GM23338 (cell line): Measurements from ENCODE around the gene MINK1. TPM values are rescaled to one million over a fixed set of nuclear protein-coding genes. Genes with fewer than 3 reads are reported as not detected.

Experiments used
- ATAC-seq: fragments of 200-7000 bp; cut with Tn5 transposase; 3 replicates; pipeline ENCODE4 v1.9.1; 2020
- DNase-seq: peaks from one replicate; pipeline ENCODE4 v3.0.0-alpha.2; 2015; ENCODE audit warnings: low spot score
- H2AFZ ChIP-seq: fragments of 200-600 bp; sonication (generic); 2 replicates; pipeline ENCODE4 v1.8.0; 2016; ENCODE audit warnings: antibody characterized with exemption, mild to moderate bottlenecking, moderate library complexity
- H3F3A ChIP-seq: fragments of 200-600 bp; sonication (generic); replicated peaks from 2 replicates; pipeline ENCODE4 v1.8.0; 2017; ENCODE audit warnings: antibody characterized with exemption, mixed run types, low read depth
- H3K27ac ChIP-seq: fragments of 200-600 bp; sonication (generic); 2 replicates; pipeline ENCODE4 v1.6.1; 2016; ENCODE audit warnings: low read depth
- H3K27me3 ChIP-seq: fragments of 200-600 bp; sonication (generic); 2 replicates; pipeline ENCODE4 v1.8.0; 2016; ENCODE audit warnings: mild to moderate bottlenecking, mixed run types, moderate library complexity; ENCODE audit not compliant: insufficient read depth
- H3K36me3 ChIP-seq: fragments of 200-600 bp; sonication (generic); 2 replicates; pipeline ENCODE4 v1.8.0; 2016; ENCODE audit warnings: mild to moderate bottlenecking; ENCODE audit not compliant: insufficient read depth
- H3K4me1 ChIP-seq: fragments of 200-600 bp; sonication (generic); 2 replicates; pipeline ENCODE4 v1.8.0; 2016; ENCODE audit warnings: mild to moderate bottlenecking, moderate library complexity; ENCODE audit not compliant: insufficient read depth
- H3K4me2 ChIP-seq: fragments of 200-600 bp; sonication (generic); 2 replicates; pipeline ENCODE4 v1.7.1; 2017; ENCODE audit warnings: mixed run types
- H3K4me3 ChIP-seq: fragments of 200-600 bp; sonication (generic); 2 replicates; pipeline ENCODE4 v1.6.1; 2016; ENCODE audit warnings: mixed run types
- H3K79me2 ChIP-seq: fragments of 200-600 bp; sonication (generic); replicated peaks from 2 replicates; pipeline ENCODE4 v1.8.0; 2017; ENCODE audit warnings: mild to moderate bottlenecking; ENCODE audit not compliant: insufficient read depth
- H3K9me2 ChIP-seq: fragments of 200-600 bp; sonication (generic); 2 replicates; pipeline ENCODE4 v1.8.0; 2017; ENCODE audit not compliant: insufficient read depth
- H4K20me1 ChIP-seq: fragments of 200-600 bp; sonication (generic); replicated peaks from 2 replicates; pipeline ENCODE4 v1.8.0; 2017; ENCODE audit warnings: mild to moderate bottlenecking; ENCODE audit not compliant: insufficient read depth
- H3K27ac Mint-ChIP-seq: 2 replicates; pipeline ENCODE4 v1.8.0; 2020; ENCODE audit warnings: inconsistent platforms, mild to moderate bottlenecking, moderate library complexity, mixed read lengths
- H3K27me3 Mint-ChIP-seq: 3 replicates; pipeline ENCODE4 v1.8.0; 2022; ENCODE audit warnings: low read depth, mild to moderate bottlenecking, moderate library complexity, mixed read lengths, inconsistent platforms; ENCODE audit not compliant: insufficient read depth, poor library complexity
- H3K36me3 Mint-ChIP-seq: 3 replicates; pipeline ENCODE4 v1.8.0; 2021; ENCODE audit warnings: low read depth, mild to moderate bottlenecking, inconsistent platforms, moderate library complexity, mixed read lengths
- H3K4me1 Mint-ChIP-seq: 3 replicates; pipeline ENCODE4 v1.8.0; 2020; ENCODE audit warnings: mild to moderate bottlenecking, inconsistent platforms, mixed read lengths
- H3K4me3 Mint-ChIP-seq: 3 replicates; pipeline ENCODE4 v1.8.0; 2021; ENCODE audit warnings: moderate library complexity, mild to moderate bottlenecking, inconsistent platforms, mixed read lengths
- H3K9me3 Mint-ChIP-seq: 3 replicates; pipeline ENCODE4 v1.8.0; 2020; ENCODE audit warnings: moderate library complexity, mild to moderate bottlenecking, inconsistent platforms, mixed read lengths
- CREB1 ChIP-seq: fragments of 250-450 bp; sonication (Bioruptor Pico); IDR thresholded peaks from 2 replicates; pipeline ENCODE4 v1.5.0; 2020; ENCODE audit warnings: low read depth, mild to moderate bottlenecking, moderate library complexity
- CTCF ChIP-seq, 2 experiments: fragments of 200-600 bp in 1 of 2; sonication (generic) in 1 of 2; conservative IDR thresholded peaks; 2 replicates each; pipeline versions ENCODE4 v1.5.1 to v1.6.1; 2016 to 2017; ENCODE audit warnings: antibody characterized with exemption in 2 of 2, low read depth in 2 of 2, mild to moderate bottlenecking in 2 of 2, moderate library complexity in 1 of 2
- ETS1 ChIP-seq: IDR thresholded peaks from 2 replicates; pipeline ENCODE4 v1.6.1; 2016; ENCODE audit warnings: antibody characterized with exemption
- EZH2 ChIP-seq: fragments of 200-600 bp; sonication (generic); IDR thresholded peaks from one replicate; pipeline ENCODE4 v1.8.0; 2017; ENCODE audit warnings: antibody characterized with exemption, mild to moderate bottlenecking, low read depth; ENCODE audit not compliant: unreplicated experiment
- EZH2phosphoT487 ChIP-seq: fragments of 200-600 bp; sonication (generic); IDR thresholded peaks from one replicate; pipeline ENCODE4 v1.8.1; 2018; ENCODE audit warnings: antibody characterized with exemption; ENCODE audit not compliant: unreplicated experiment
- NANOG ChIP-seq: IDR thresholded peaks from 2 replicates; pipeline ENCODE4 v1.6.1; 2016; ENCODE audit warnings: antibody characterized with exemption, borderline replicate concordance
- POLR2AphosphoS5 ChIP-seq: IDR thresholded peaks from 2 replicates; pipeline ENCODE4 v1.6.1; 2016; ENCODE audit warnings: antibody characterized with exemption, low read depth
- REST ChIP-seq: IDR thresholded peaks from one replicate; pipeline ENCODE4 v1.6.1; 2018; ENCODE audit warnings: antibody characterized with exemption; ENCODE audit not compliant: unreplicated experiment
- STAT1 ChIP-seq: IDR thresholded peaks from one replicate; pipeline ENCODE4 v1.6.1; 2016; ENCODE audit warnings: antibody characterized with exemption; ENCODE audit not compliant: unreplicated experiment
- ZNF331 ChIP-seq: fragments of 250-450 bp; sonication (Bioruptor Pico); IDR thresholded peaks from 2 replicates; pipeline ENCODE4 v1.5.0; 2020; ENCODE audit warnings: low read depth, mild to moderate bottlenecking, moderate library complexity
- polyA plus RNA-seq: library from polyadenylated mRNA; unstranded; fragments of >200 nt; fragmentation: Nextera tagmentation; extraction: Ambion mirVana; gene quantifications from 2 replicates; pipeline ENCODE4 v1.2.1, GENCODE V29; 2016
- total RNA-seq: library from RNA; depleted of rRNA; stranded (reverse); fragments of >200 nt; shearing (Covaris generic); gene quantifications from 2 replicates; pipeline ENCODE4 v1.2.3, GENCODE V29; 2014

Gene MINK1
- total and polyA plus RNA-seq, 2 experiments from 2014 or later, result 17.3 to 54.9 TPM

GRCh38 chr17:4936436-4936835 is 103.3 kb downstream of the MINK1 start:
- H3K4me1 Mint-ChIP-seq, result peaks cover 31% of the 10 kb centered on the region
- peaks cover 6% of the 10 kb centered on the region; the same call in 1 of the 2 replicates for H4K20me1 ChIP-seq
- H3K27me3 Mint-ChIP-seq, result peaks cover 19% of the 10 kb centered on the region
- H3K27ac Mint-ChIP-seq, result no peak overlapping the region
- no peak overlapping the region for H3K4me3 ChIP-seq
- ATAC-seq (no peak), DNase-seq (no peak)
- no peaks in the 10 kb centered on the region for H3K9me3 Mint-ChIP-seq
- no peak overlapping the region for H2AFZ ChIP-seq
- TF ChIP-seq STAT1 (no peak), ETS1 (no peak), EZH2phosphoT487 (no peak), NANOG (no peak), CREB1 (CRISPR knock-in tag) (no peak), ZNF331 (no peak), POLR2AphosphoS5 (no peak), EZH2 (no peak)
- H3K4me1 ChIP-seq, result peaks cover 13% of the 10 kb centered on the region
- no peaks in the 10 kb centered on the region for H3K9me2 ChIP-seq
- peaks cover 49% of the 10 kb centered on the region for H3K36me3 Mint-ChIP-seq
- H3K4me3 Mint-ChIP-seq, result no peak overlapping the region
- H3F3A ChIP-seq, result peaks cover 20% of the 10 kb centered on the region
- peaks cover 20% of the 10 kb centered on the region for H3K79me2 ChIP-seq
- no peaks in the 10 kb centered on the region; the same call in 1 of the 2 replicates for H3K36me3 ChIP-seq
- no peak overlapping the region for H3K27ac ChIP-seq
- H3K27me3 ChIP-seq, result no peaks in the 10 kb centered on the region
- H3K4me2 ChIP-seq, result no peak overlapping the region

- no peaks in the 10 kb centered on the region for H3K27me3 ChIP-seq
- H3K4me2 ChIP-seq, result no peak overlapping the region
- no peaks in the 10 kb centered on the region for H3K9me2 ChIP-seq
- no peaks in the 10 kb centered on the region; the same call in 1 of the 2 replicates for H3K36me3 ChIP-seq
- H3K79me2 ChIP-seq, result peaks cover 26% of the 10 kb centered on the region
- no peak overlapping the region for H2AFZ ChIP-seq
- H4K20me1 ChIP-seq, result peaks cover 12% of the 10 kb centered on the region; the same call in 1 of the 2 replicates
- Mint-ChIP-seq H3K4me3 (0 out of 3 replicates have a peak overlapping the region, but pooled peaks have one; percentile 5), H3K27me3 (peaks cover 16% of the 10 kb centered on the region), H3K27ac (no peak overlapping the region), H3K4me1 (peaks cover 37% of the 10 kb centered on the region), H3K36me3 (peaks cover 59% of the 10 kb centered on the region), H3K9me3 (no peaks in the 10 kb centered on the region)
- ATAC-seq (no peak), DNase-seq (no peak)
- H3K4me3 ChIP-seq, result no peak overlapping the region
- H3F3A ChIP-seq, result peaks cover 24% of the 10 kb centered on the region
- H3K4me1 ChIP-seq, result peaks cover 16% of the 10 kb centered on the region
- no peak overlapping the region for H3K27ac ChIP-seq
- TF ChIP-seq EZH2, result no peak
- no peak for TF ChIP-seq REST
- TF ChIP-seq ETS1, result no peak
- no peak for TF ChIP-seq NANOG
- no peak for TF ChIP-seq ZNF331
- no peak for TF ChIP-seq CTCF (conservative IDR thresholded peaks at IDR 0.05; ENCODE audit: low read depth in 2 of 2)
- no peak for TF ChIP-seq CREB1 (CRISPR knock-in tag)
- TF ChIP-seq EZH2phosphoT487, result no peak
These were observed 104.4 kb downstream of the MINK1 start for GRCh38 chr17:4937553-4937952.
